CD14-positive monocyte (primary cell): Measurements from ENCODE around the gene NEDD4L. TPM values are rescaled to one million over a fixed set of nuclear protein-coding genes. Genes with fewer than 3 reads are reported as not detected.

ENCODE experiments used
- DNase-seq, 3 donors: peaks; one replicate each; pipeline ENCODE4 v3.0.0-alpha.2; 2011 to 2022
- H2AFZ ChIP-seq: 2 replicates; pipeline ENCODE4 v1.6.0; 2012; ENCODE audit warnings: mild to moderate bottlenecking, low read depth, low read length, inconsistent platforms; ENCODE audit not compliant: insufficient read depth, poor library complexity, severe bottlenecking
- H3K27ac ChIP-seq, 2 donors: 1 replicate in 1 of 2; 2 replicates in 1 of 2; pipeline ENCODE4 v1.5.1; 2012 to 2013; ENCODE audit warnings: low read length in 2 of 2, control low read depth in 1 of 2, inconsistent platforms in 1 of 2, low read depth in 1 of 2, mild to moderate bottlenecking in 1 of 2
- H3K27me3 ChIP-seq, 2 donors: one replicate each; pipeline versions ENCODE4 v1.6.0 to v1.6.1; 2011 to 2013; ENCODE audit warnings: low read length in 2 of 2; ENCODE audit not compliant: control insufficient read depth in 2 of 2, insufficient read depth in 2 of 2
- H3K36me3 ChIP-seq, 2 donors: replicated peaks in 1 of 2; 1 replicate in 1 of 2; 2 replicates in 1 of 2; pipeline versions ENCODE4 v1.5.1 to v1.6.1; 2012 to 2013; ENCODE audit warnings: low read length in 2 of 2, control low read depth in 1 of 2, inconsistent platforms in 1 of 2, mild to moderate bottlenecking in 1 of 2; ENCODE audit not compliant: insufficient read depth in 2 of 2, control insufficient read depth in 1 of 2
- H3K4me1 ChIP-seq, 2 donors: 1 replicate in 1 of 2; 2 replicates in 1 of 2; pipeline versions ENCODE4 v1.5.1 to v1.6.1; 2012 to 2013; ENCODE audit warnings: low read length in 2 of 2, control low read depth in 1 of 2, inconsistent platforms in 1 of 2, mild to moderate bottlenecking in 1 of 2, moderate library complexity in 1 of 2; ENCODE audit not compliant: insufficient read depth in 2 of 2, control insufficient read depth in 1 of 2
- H3K4me2 ChIP-seq: replicated peaks from 2 replicates; pipeline ENCODE3; 2012; ENCODE audit warnings: low read length, moderate library complexity, mild to moderate bottlenecking; ENCODE audit not compliant: poor library complexity, severe bottlenecking; ENCODE audit errors: extremely low read depth
- H3K4me3 ChIP-seq, 3 experiments: fragments of 200-600 bp in 1 of 3; sonication (generic) in 1 of 3; replicated peaks in 1 of 3; 1 replicate in 2 of 3; 2 replicates in 1 of 3; pipeline ENCODE4 v1.5.1; 2011 to 2013; ENCODE audit warnings: low read length in 3 of 3, mild to moderate bottlenecking in 3 of 3, control low read depth in 2 of 3, low read depth in 2 of 3, inconsistent platforms in 1 of 3, moderate library complexity in 1 of 3
- H3K79me2 ChIP-seq: 2 replicates; pipeline ENCODE4 v1.6.0; 2012; ENCODE audit warnings: mild to moderate bottlenecking, control low read depth, inconsistent platforms, low read length, moderate library complexity; ENCODE audit not compliant: insufficient read depth
- H3K9ac ChIP-seq: 2 replicates; pipeline ENCODE4 v1.6.0; 2017; ENCODE audit warnings: low read length, mild to moderate bottlenecking; ENCODE audit not compliant: insufficient read depth, poor library complexity, severe bottlenecking
- H3K9me3 ChIP-seq, 2 donors: replicated peaks in 1 of 2; 1 replicate in 1 of 2; 2 replicates in 1 of 2; pipeline versions ENCODE4 v1.5.1 to v1.6.1; 2012 to 2013; ENCODE audit warnings: low read length in 2 of 2, control low read depth in 1 of 2; ENCODE audit not compliant: control insufficient read depth in 1 of 2, insufficient read depth in 1 of 2
- H4K20me1 ChIP-seq: 2 replicates; pipeline ENCODE4 v1.6.0; 2012; ENCODE audit warnings: mild to moderate bottlenecking, low read length, control low read depth, moderate library complexity; ENCODE audit not compliant: insufficient read depth
- H3K27ac Mint-ChIP-seq, 7 donors: one replicate each; pipeline ENCODE4 v1.8.0; 2020; ENCODE audit warnings: mild to moderate bottlenecking in 7 of 7, mixed read lengths in 7 of 7, moderate library complexity in 6 of 7, inconsistent platforms in 2 of 7
- H3K27me3 Mint-ChIP-seq, 3 donors: one replicate each; pipeline ENCODE4 v1.8.0; 2021 to 2022; ENCODE audit warnings: low read depth in 3 of 3, mild to moderate bottlenecking in 3 of 3, mixed read lengths in 3 of 3, moderate library complexity in 3 of 3, inconsistent platforms in 1 of 3
- H3K36me3 Mint-ChIP-seq, 2 donors: one replicate each; pipeline ENCODE4 v1.8.0; 2020; ENCODE audit warnings: mixed read lengths in 2 of 2, inconsistent platforms in 1 of 2, mild to moderate bottlenecking in 1 of 2
- H3K4me1 Mint-ChIP-seq: one replicate; pipeline ENCODE4 v1.8.0; 2020; ENCODE audit warnings: mild to moderate bottlenecking, mixed read lengths
- H3K4me3 Mint-ChIP-seq, 2 donors: one replicate each; pipeline ENCODE4 v1.8.0; 2020; ENCODE audit warnings: mild to moderate bottlenecking in 2 of 2, mixed read lengths in 2 of 2, moderate library complexity in 1 of 2
- H3K9me3 Mint-ChIP-seq, 7 donors: one replicate each; pipeline ENCODE4 v1.8.0; 2020 to 2022; ENCODE audit warnings: mixed read lengths in 7 of 7, mild to moderate bottlenecking in 6 of 7, moderate library complexity in 6 of 7, inconsistent platforms in 2 of 7
- CTCF ChIP-seq: fragments of 200-600 bp; IDR thresholded peaks from one replicate; pipeline ENCODE4 v1.8.0; 2022; ENCODE audit warnings: antibody characterized with exemption, mild to moderate bottlenecking
- WGBS: methylation state at CpG from one replicate; pipeline ENCODE4 v1.1.5; 2013; ENCODE audit warnings: missing lambda C conversion rate; ENCODE audit not compliant: insufficient coverage; 5-methylcytosine and 5-hydroxymethylcytosine counted together
- intact Hi-C, 2 donors: fragments of 100-400 bp; cut with micrococcal nuclease; formaldehyde crosslinking; loops; one replicate each; pipeline versions ENCODE4 v1.15.0 to v1.15.1; 2023
- polyA plus RNA-seq, 3 donors: library from polyadenylated mRNA; depleted of rRNA in 1 of 3; unstranded in 2 of 3; stranded (reverse) in 1 of 3; fragments of 300-500 nt in 2 of 3; fragments of >200 nt in 1 of 3; fragmentation: Illumina TruSeq in 2 of 3; gene quantifications; 1 replicate in 2 of 3; 2 replicates in 1 of 3; pipeline ENCODE4 v1.2.3, GENCODE V29; 2012 to 2021

Gene NEDD4L
- polyA plus RNA-seq, 3 donors: 2.5 to 5.2 (median 4.5) TPM

GRCh38 chr18:58387716-58388115 lies 343.7 kb downstream of the NEDD4L start:
- Histone ChIP-seq H3K4me1 (no peaks in the 10 kb centered on the region), H4K20me1 (no peaks in the 10 kb centered on the region), H3K4me3 (no peak overlapping the region), H3K36me3 (no peaks in the 10 kb centered on the region), H3K4me2 (no peak overlapping the region), H2AFZ (no peak overlapping the region), H3K9ac (no peak overlapping the region), H3K27me3 (no peaks in the 10 kb centered on the region), H3K9me3 (no peaks in the 10 kb centered on the region), H3K27ac (no peak overlapping the region), H3K79me2 (no peaks in the 10 kb centered on the region)
- Mint-ChIP-seq H3K9me3 (no peaks in the 10 kb centered on the region), H3K27me3 (no peaks in the 10 kb centered on the region), H3K36me3 (no peaks in the 10 kb centered on the region), H3K4me3 (no peak overlapping the region), H3K4me1 (no peaks in the 10 kb centered on the region), H3K27ac (no peak overlapping the region)
- WGBS: 100% methylated on average over 5 of the region's 5 CpGs
- no peak for DNase-seq
- no peak for TF ChIP-seq CTCF
- intact Hi-C loops: no loop called here

GRCh38 chr18:58388736-58389135 lies 344.7 kb downstream of the NEDD4L start:
- Histone ChIP-seq H3K9ac (no peak overlapping the region), H4K20me1 (no peaks in the 10 kb centered on the region), H3K27me3 (no peaks in the 10 kb centered on the region), H3K4me1 (no peaks in the 10 kb centered on the region), H3K36me3 (no peaks in the 10 kb centered on the region), H3K4me3 (no peak overlapping the region), H2AFZ (no peak overlapping the region), H3K9me3 (no peaks in the 10 kb centered on the region), H3K27ac (no peak overlapping the region), H3K4me2 (no peak overlapping the region), H3K79me2 (no peaks in the 10 kb centered on the region)
- Mint-ChIP-seq H3K4me1 (no peaks in the 10 kb centered on the region), H3K4me3 (no peak overlapping the region), H3K36me3 (no peaks in the 10 kb centered on the region), H3K27ac (no peak overlapping the region), H3K9me3 (no peaks in the 10 kb centered on the region), H3K27me3 (no peaks in the 10 kb centered on the region)
- intact Hi-C loops: no loop called here
- TF ChIP-seq CTCF: no peak
- DNase-seq: no peak
- WGBS: 100% methylated on average over 4 of the region's 14 CpGs
